ENCODE measurements around the gene CAMTA1.
"Not testable (repeated sequence)": the region's sequence is repeated elsewhere in the genome, so short reads cannot be mapped to it uniquely, and the experiment has no call there.

The CAMTA1 gene

DNA sequence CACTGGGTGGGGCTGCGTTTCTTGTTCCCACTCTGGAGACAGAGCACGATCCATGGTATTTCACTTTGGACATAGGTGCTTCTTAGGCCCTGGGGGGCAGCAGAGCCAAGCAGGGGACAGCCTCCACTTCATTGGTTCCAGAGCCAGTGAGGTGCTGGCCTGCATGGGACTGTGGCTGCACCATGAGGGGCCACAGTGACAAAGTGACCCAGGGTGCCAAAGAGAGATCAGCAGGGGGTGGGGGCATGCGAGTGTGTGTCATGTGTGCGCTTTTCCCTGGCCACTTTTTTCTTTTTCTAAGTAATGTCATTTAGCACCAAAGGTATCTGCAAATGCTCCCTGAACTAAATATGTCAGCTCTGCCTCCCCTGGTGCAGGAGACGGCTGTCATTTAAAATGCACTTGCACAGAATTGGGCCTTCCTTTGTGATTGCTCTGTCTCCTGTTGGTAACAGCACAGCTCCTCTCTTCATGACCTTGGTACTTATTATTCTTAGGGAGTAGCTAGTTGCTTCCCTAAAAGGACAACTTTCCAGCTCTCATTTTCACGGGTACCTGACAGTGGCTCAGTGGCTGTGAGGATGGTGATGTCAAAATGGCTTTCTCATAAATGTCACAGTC lies 910.4 kb downstream of the CAMTA1 start:
- no peak for DNase-seq (ENCODE audit: low read depth)

DNA sequence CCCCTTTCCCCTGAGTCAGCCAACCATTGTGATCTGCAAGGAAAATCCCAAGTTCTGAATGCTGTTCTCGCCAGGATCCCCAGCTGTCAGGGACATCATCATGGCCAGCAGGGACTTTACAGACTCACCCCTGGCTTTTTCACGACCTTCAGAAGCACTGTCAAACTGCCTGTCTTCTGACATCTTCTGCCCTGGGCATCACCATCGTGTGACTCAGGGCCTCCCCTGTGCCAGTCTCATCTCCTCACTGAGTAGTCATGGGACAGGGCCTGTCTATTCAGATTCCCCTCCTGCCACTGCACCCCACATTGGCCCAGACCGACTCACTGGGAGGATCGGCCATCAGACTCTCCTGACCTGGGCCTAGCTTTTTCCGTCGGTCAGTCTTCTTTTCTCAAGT lies 913.4 kb downstream of the CAMTA1 start:
- no peak for DNase-seq (ENCODE audit: low read depth)

DNA sequence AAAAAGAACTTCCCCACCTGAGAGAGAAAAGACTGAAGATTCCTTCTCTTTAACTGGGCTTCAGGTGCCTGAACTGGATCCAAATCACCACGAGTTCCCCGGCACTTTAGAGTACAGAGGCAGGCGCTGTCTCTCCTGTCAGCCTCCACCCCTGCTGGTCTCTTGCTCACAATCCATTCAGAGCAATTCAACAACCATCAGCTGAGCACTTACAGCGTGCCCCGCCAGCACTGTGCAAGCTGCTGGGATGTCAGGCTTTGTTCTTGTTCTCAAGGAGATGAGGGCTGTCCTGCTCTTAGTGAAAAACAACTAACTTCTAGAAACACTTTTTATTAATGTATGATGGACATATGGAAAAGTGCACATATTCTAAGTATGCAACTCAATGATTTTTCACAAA lies 917.1 kb downstream of the CAMTA1 start:
- DNase-seq (ENCODE audit: low read depth) = no peak

DNA sequence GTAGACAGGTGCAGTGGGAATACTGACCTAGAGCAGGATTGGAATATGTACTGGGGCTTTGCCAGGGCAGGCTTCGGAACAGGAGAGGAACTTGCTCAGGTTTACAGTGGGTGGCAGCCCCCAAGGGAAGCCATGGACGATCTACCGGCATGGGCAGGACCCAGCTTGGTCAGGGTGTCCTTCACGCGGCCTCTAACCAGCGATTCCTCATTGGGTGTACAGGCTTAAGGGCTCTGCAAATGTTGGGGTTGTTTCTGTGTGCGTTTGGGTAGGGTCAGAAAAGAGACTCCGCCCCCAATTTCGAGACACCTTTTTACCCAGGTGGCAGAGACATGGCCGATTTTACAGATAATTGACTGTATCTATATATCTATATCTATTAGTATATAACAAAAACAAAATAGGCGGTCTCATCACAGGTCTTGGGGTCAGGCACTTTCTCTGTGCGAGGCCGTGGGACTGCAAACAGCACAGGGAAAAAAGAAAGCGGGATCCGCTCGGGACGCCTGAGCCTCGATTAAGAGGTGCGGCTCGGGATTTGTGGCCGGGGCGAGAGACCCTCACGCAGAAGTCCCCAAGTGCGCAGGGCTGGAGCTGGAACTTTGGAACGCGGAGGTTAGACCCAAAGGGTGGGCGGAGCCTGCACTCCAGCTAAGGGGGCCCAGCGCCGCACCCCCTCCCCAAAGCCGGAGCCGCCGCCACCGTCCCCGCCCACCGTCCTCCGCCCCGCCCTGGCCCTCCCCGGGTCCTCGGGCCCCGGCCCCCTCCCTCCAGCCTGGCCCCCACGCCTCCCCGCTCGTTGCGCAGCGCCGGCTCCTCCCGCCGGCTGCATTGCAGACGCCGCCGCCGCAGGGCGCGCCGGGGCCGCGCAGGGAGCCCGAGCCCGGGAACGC lies 918.3 kb downstream of the CAMTA1 start:
- peak; percentile 9 for DNase-seq (ENCODE audit: low read depth)

DNA sequence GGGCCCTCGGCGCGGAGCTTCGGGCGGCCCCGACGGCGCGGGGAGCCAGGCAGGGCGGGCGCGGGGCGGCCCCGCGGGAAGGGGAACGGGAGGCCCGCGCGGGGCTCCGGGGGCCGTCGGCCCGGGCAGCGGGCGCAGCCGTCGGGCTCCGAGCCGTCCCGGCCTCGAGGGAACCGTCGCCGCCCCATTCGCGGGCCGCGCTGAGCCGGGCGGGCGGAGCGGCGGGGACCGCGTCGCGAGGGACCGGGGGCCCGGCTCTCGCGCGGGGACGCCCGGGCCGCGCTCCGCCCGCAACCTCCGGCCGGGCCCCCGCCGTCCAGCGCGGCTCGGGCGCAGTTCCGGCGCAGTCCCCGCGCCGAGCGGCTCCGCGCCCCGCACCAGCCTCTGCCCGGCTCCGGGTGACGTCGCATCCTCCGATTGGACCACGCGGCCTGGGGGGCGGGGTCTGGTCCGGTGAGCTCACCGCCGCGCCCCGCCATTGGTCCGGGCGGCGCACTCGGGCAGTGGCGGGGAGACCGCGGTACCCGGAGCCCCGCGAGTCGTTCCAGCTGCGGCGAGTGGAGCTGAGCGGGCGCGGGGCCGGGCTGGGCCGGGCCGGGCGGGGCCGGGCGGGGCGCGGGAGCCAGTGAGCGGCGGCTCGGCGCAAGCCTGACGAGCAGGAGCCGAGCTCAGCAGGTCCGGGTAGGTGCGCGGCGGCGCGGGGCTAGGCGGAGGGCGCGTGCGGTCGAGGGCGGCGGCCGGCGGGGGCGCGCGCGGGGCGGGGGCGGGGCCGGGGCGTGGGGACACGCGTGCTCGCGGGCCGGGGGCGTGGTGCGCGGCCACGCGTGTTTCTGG lies 919.2 kb downstream of the CAMTA1 start:
- peak; percentile 83 for DNase-seq (ENCODE audit: low read depth)

DNA sequence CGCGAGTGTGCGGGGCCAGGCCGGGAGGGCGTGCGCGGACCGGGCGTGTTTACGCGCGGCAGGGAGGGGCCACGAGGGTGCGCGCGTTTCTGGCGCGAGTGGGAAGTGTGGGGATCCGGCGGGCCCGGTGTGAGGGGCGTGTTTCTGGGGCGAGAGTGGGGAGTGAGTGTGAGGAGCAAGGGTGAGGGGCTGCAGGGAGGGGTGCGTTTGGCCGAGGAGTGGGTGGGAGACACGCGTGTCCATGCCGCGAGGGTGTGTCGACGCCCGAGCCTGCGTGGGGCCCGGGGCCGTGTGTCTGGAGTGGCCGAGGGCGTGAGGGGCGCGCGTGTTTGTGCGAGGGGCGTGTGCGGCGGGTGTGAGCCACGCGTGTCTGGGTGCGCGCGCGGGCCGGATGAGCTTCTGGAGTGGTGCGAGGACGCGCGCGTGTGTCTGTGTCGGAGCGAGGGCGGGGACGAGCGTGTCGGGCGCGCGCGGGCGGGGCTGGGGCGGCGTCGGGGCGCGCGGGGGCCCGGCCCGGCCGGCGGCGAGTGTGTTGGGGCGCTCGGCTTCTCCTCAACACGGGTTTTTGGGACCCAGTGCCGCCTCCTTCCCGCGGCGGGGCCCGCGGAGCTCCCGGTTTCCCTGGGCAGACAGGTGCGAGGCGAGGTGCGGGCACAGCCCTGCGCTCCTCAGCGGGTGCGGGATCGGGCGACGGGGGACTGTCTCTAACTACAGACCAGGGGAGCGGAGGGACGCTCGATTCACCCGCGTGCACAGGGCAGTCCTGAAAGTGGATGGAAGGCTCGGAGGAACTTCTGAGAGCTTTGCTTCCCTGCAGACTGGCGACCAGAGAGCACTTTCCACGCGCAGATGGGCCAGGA lies 920.0 kb downstream of the CAMTA1 start:
- peak; percentile 16 for DNase-seq (ENCODE audit: low read depth)

DNA sequence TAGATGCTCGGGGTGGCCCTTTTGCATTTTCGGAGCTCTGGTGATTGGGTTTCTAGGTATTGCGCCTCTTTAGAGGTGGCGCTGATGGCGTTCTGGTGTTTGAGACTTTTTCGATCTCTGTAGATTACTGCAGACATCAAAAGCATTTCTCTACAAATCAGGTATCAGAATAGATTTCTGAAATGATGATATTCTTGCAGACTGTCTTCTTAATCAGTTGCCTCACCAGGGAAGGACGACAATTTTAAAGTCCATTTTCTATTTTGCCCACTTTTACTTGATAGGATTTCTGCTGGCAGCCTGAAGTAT lies 920.6 kb downstream of the CAMTA1 start:
- DNase-seq (ENCODE audit: low read depth) = no peak

DNA sequence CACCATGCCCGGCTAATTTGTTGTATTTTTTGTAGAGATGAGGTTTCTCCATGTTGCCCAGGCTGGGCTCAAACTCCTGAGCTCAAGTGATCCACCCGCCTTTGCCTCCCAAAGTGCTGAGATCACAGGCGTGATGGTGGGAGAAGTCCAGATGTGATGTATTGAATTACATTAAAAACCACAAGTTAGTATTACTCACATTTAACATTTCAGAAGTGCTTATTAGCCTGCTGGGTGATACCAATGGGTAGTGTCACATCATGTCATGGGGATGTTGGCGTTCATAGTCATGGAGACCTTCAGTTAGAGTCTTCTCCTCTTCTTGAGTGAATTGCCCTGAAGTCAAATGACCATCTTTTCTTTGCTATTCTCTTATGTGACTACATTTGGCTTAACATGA lies 922.3 kb downstream of the CAMTA1 start:
- no peak for DNase-seq (ENCODE audit: low read depth)

DNA sequence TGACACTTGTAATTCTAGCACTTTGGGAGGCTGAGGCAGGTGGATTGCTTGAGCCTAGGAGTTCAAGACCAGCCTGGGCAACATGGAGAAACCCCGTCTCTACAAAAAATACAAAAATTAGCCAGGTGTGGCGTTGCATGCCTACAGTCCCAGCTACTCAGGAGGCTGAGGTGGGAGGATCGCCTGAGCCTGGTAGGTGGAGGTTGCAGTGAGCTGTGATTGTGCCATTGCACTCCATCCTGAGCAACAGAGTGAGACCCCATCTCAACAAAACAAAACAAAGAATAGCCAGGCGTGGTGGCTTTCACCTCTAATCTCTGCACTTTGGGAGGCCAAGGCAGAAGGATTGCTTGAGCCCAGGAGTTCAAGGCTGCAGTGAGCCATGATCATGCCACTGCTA lies 922.8 kb downstream of the CAMTA1 start:
- not testable (repeated sequence) for DNase-seq (ENCODE audit: low read depth)

DNA sequence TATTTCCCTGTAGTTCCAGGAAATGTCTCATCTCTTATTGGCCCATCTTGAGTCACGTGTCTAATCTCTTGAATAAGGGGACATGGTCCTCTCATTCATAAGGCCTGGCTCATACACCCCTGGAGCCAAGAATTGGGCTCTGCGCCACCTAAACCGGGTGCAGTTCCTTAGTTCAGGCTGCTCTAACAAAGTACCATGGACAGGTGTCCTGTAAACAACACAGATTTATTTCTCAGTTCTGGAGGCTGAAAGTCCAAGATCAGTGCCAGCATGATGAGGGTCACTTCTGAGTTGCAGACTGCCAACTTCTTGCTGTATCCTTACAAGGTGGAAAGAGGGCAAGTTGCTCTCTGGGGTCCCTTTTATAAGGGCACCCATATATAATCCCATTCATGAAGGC lies 925.6 kb downstream of the CAMTA1 start:
- DNase-seq (ENCODE audit: low read depth) = no peak

DNA sequence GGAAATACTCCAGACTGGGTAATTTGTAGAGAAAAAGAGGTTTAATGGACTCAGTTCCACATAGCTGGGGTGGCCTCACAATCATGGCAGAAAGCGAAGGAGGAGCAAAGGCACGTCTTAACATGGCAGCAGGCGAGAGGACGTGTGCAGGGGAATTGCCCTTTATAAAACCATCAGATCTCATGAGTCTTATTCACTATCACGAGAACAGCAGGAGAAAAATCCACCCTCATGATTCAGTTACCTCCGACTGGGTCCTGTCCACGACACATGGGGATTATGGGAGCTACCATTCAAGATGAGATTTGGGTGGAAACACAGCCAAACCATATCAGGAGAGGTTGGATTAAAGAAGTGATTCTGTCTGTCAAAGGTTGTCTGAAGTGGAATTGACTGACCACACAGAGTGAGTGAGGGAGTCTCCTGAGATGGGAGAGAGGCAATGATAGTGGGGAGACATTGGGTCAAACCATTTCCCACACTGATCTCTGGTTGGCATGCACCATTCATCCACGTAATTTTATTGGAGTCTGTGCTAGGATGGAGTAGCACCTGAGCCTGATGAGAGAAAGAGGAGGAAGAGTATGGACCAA lies 927.6 kb downstream of the CAMTA1 start:
- no peak for DNase-seq (ENCODE audit: low read depth)

DNA sequence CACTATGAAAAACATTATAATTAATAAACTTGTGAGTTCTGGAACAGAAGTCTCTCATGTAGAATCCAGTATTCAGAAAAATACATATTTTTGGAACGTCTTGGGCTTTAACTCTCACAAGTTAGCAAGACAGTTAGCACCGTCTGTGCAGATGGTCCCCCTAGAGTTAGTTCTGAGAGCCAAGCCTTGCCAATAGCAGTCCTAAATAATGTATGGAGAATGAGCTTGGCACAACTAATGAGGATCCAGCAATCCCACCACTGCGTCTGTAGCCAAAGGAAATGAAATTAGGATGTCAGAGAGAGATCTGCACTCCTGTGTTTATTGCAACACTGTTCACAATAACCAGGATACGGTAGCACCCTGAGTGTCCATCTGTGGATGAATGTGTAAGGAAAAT lies 931.3 kb downstream of the CAMTA1 start:
- no peak for DNase-seq (ENCODE audit: low read depth)

DNA sequence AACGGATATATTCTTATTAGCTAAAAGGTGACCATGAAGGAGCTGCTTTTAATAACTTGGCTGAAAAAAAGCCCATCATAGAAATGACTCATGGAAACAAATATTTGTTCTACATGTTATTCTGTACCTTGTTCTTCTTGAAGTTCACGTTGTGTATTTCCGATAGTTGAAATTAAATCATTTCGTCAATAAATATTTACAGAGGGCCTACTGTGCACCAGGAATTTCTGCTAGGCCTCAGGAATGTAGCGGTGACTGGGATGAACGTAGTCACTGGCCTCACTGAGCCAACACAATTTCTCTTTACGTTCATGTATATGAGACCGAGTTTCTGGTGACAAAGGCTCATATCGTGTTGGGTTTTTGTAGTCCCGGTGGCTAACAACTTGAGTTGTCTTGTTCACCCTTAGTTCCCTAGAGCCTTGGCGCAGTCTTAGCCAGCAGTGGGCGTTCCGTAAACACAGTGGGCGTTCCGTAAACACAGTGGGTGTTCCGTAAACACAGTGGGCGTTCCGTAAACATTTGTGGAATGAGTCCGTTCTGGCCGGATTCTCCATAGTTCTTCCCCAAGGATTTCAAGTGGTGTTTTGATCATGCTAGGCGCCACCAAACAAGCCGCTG lies 932.6 kb downstream of the CAMTA1 start:
- no peak for DNase-seq (ENCODE audit: low read depth)

DNA sequence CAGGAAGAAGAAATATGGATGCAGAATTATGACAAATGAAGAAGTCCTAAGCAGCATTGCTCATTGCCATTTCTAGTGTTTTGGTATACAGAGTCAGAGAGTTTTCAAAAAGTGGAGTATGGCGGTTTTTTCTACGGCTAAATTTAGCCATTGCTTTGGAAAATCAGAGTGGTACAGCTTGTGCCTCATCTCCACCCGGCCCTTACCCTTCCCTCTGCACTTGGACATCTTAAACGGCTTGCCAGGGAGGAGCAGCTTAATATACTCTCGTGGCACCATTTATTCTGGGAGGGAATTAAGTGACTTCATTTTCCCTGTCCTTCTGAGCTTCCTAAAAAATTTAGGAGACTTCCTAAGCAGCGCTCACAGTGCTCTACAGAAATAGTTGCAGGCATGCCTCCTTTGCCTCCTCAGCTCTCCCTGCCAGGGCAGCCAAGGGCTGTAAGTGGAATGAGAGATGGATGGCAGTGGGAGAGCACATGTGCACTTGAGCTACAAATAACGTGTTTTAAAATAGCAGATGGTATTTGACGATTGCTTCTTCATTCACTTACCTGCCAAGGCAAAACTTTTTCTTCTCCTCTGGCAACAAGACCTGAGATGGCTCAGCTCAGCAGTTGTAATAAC lies 934.3 kb downstream of the CAMTA1 start:
- DNase-seq (ENCODE audit: low read depth) = no peak

DNA sequence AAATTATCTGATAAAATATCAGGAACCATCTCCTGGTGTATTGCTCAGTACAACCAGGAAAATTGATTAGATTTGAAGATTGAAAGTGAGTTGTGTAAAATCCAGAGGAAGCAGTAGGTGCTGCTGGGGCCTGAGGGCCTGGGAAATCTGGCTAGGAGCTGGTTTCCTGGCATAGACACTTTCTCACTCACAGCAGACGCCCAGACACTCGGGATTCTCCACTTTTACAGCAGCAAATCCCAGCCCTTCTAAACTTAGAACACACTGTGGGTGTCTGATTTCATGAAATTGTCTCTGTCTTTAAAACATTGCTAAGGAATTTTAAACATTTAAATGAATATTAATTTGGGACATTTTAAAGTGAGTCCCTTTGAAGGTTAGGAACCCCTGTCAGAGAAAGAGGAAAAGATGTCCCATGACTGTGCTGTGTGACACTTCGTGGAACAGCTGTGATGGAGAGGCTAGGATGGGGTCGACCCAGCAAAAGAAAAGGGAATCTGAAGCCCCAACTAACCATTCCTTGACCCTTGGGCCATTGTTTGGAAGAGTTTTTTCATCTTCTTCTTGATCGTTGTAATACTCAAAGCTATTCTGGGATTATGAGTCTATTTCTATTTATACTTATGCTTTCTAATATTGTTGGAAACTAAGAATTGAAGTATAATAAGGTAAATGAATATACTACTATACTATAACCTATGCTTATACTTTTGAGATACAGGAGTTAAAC lies 936.9 kb downstream of the CAMTA1 start:
- DNase-seq (ENCODE audit: low read depth) = no peak

DNA sequence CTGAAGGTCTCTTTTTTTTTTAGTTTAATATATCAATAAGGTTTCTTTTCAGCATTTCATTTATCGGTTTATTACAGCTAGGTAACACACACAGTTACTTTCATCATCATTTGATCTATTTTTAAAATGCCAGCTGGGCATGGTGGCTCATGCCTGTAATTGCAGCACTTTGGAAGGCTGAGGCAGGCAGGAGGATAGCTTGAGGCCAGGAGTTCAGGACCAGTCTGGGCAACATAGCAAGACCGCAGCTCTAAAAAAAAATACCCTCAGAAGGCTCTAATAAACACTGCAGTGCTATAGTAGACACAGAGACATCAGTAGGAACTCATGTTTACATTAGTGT lies 937.4 kb downstream of the CAMTA1 start:
- no peak for DNase-seq (ENCODE audit: low read depth)

DNA sequence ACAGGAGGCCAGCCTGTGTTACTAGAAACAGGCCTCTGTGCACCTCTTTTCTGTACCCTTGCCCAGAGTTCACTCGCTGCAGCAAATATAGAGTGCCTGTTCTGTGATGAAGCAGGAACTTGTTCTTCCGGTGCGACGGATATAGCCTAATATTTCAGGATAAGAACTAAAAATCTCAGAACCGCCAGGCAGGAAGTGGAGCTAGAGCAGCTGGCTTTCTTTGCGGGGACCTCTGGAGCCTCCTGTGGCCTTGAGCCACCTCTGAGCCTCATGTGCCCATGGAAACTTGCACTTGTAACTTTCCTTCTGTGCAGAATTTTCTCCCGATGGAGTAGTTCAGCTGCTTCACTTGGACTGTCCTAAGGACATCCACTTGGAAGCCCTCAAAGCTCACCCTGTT lies 941.4 kb downstream of the CAMTA1 start:
- DNase-seq (ENCODE audit: low read depth) = no peak

DNA sequence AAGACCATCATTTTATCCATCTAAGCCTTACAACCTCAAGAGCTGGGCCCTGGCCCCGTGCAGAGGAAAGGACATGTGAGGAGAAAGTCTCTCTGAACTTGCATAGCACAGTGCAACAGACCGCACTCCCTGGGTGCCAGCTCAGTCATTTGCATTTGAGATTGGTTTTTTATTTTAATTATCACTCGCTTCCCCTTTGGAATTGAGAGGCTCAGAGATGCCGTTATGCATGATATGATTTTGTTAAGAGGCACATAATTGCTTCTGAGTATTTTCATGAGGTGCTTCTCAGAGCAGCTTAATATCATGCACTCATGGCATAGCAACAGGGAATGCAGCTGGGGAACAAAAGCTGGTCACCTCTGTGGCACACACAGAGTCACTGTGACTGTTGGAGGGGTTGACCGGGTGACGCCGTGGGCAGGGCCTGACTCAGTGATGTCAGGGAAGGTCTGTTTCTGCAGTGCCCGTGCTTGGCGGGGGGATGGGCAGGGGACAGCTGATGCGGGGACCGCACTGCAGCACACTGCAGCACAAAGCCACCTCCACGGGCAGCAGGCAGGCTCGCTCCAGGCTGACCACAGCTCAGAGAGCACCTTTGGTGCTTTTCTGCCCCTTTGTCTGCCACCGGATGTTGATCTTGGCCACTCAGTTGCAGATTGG lies 942.7 kb downstream of the CAMTA1 start:
- DNase-seq (ENCODE audit: low read depth) = no peak

DNA sequence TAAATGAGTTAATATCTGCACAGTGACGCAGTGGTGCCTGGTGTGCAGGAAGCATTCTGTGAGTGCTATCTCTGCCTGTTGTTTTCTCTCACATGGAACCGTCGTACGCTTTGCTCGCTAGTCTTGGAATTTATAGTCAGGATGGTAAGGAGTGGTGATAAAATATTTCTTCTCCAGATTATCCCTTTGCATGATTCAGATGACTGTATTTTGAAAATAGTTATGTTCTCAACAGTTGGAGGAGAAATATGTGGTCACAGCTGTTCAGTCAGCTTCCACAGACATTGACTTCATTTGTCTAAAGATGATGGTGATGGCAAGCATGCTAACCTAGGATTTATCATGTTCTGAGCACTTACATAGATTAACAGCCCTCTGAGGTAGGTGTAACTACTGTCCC lies 944.5 kb downstream of the CAMTA1 start:
- DNase-seq (ENCODE audit: low read depth) = no peak

DNA sequence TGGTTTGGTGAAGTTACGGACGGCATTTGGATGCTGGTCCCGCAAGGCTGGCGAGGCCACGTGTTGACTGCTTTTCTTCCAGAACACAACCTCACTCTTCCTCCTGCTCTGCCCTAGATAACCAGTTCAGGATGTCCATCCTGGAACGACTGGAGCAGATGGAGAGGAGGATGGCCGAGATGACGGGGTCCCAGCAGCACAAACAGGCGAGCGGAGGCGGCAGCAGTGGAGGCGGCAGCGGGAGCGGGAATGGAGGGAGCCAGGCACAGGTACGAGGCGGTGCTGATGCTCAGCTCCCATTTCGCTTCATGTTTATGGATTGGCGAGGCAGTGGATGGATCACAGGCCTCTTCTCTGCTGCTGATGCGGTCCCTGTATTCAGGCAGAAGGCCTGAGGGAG lies 947.1 kb downstream of the CAMTA1 start:
- no peak for DNase-seq (ENCODE audit: low read depth)
